Measurements from ENCODE around the gene GNAI1. TPM values are rescaled to one million over a fixed set of nuclear protein-coding genes. Genes with fewer than 3 reads are reported as not detected.

The GNAI1 gene
- total and polyA plus RNA-seq, 10 of the 15 experiments (the other 5 are each of a cell fraction or from before 2014, with no cell fraction given): not detected

- 39% methylated on average over 4 of the region's 4 CpGs for whole genome bisulfite sequencing (ENCODE audit: insufficient coverage, insufficient replicate concordance, low lambda C conversion rate, missing lambda C conversion rate)
- no peak for ATAC-seq
- Histone ChIP-seq H3K79me2 (ENCODE audit: control insufficient read depth, insufficient read depth, low read length) (no peaks in the 10 kb centered on the region), H3K4me1 (ENCODE audit: control insufficient read depth, insufficient read depth, low read length) (no peaks in the 10 kb centered on the region), H3K4me3 (no peak overlapping the region), H3K27me3 (replicated peaks in 1 of 2; ENCODE audit: control insufficient read depth in 2 of 2, insufficient read depth in 2 of 2, low read length in 1 of 2) (peaks cover 0 to 3% of the 10 kb centered on the region in 2 experiments; a peak in 1 of 4 replicates), H3K9ac (ENCODE audit: control insufficient read depth, insufficient read depth, low read length) (no peak overlapping the region), H3K36me3 (ENCODE audit: control insufficient read depth in 2 of 2, insufficient read depth in 2 of 2, low read length in 1 of 2) (no peaks in the 10 kb centered on the region), H3K9me3 (replicated peaks; ENCODE audit: control insufficient read depth, insufficient read depth, low read length) (no peaks in the 10 kb centered on the region; the same call in 2 of the 3 replicates), H3K27ac (ENCODE audit: control insufficient read depth, insufficient read depth) (no peak overlapping the region), H3K4me2 (ENCODE audit: control insufficient read depth, insufficient read depth) (no peak overlapping the region), H4K20me1 (ENCODE audit: control insufficient read depth, insufficient read depth) (no peaks in the 10 kb centered on the region), H2AFZ (ENCODE audit: control insufficient read depth, low read depth, low read length) (no peak overlapping the region)
- no peak for FAIRE-seq
- intact Hi-C loops (cut with micrococcal nuclease; ENCODE audit: unreplicated experiment) (no loop called here), in situ Hi-C loops (cut with MboI) (no loop called here)
- no TSS peak for BruUV-seq (replicated peaks)
- no peak for DNase-seq (ENCODE audit: low read depth, low spot score)
- ChIA-PET CTCF (no interaction called here), RAD21 (ENCODE audit: unreplicated experiment) (no interaction called here), POLR2A (no interaction called here), SMC1A (ENCODE audit: uncharacterized antibody, unreplicated experiment) (no interaction called here)
- TF ChIP-seq SKIL (IDR thresholded peaks at IDR 0.05; ENCODE audit: low read depth, poor library complexity, severe bottlenecking): no peak
- TF ChIP-seq MYC (IDR thresholded peaks at IDR 0.05; ENCODE audit: insufficient read depth, insufficient read length, insufficient replicate concordance, low read length, severe bottlenecking): no peak
- no peak for TF ChIP-seq SUZ12 (IDR thresholded peaks at IDR 0.05; ENCODE audit: unreplicated experiment)
- no peak for TF ChIP-seq ZBTB40 (IDR thresholded peaks at IDR 0.05; ENCODE audit: borderline replicate concordance)
- no peak for TF ChIP-seq RAD21 (IDR thresholded peaks at IDR 0.05; ENCODE audit: insufficient read depth, low read depth, low read length)
- no peak for TF ChIP-seq ELK1 (IDR thresholded peaks at IDR 0.05; ENCODE audit: low read depth, low read length)
- no peak for TF ChIP-seq ESRRA (IDR thresholded peaks at IDR 0.05; ENCODE audit: low read length)
- no peak for TF ChIP-seq ZBTB4 (CRISPR knock-in tag; IDR thresholded peaks at IDR 0.05)
- no peak for TF ChIP-seq SPI1 (IDR thresholded peaks at IDR 0.05; ENCODE audit: borderline replicate concordance, insufficient read depth, low read depth, low read length)
- no peak for TF ChIP-seq MYB (IDR thresholded peaks at IDR 0.05; ENCODE audit: borderline replicate concordance, low read depth, low read length)
These were observed 5.8 kb downstream of the GNAI1 start for GRCh38 chr7:80140388-80140787.

Measured in GM12878 (cell line).